Measurements from ENCODE around the gene TRA2B. TPM values are rescaled to one million over a fixed set of nuclear protein-coding genes. Genes with fewer than 3 reads are reported as not detected.

Gene TRA2B
- total RNA-seq, 4 donors from 2014 or later, result 117 to 217 (median 144) TPM

- Histone ChIP-seq H3K36me3 (no peaks in the 10 kb centered on the region), H3K27ac (peak overlapping the region in 3 of 4 donors; percentile 55 to 85 (median 80)), H3K9me3 (no peaks in the 10 kb centered on the region), H3K4me3 (peak overlapping the region in 2 of 4 donors; percentile 31 to 36), H3K4me1 (no peaks in the 10 kb centered on the region), H3K27me3 (no peaks in the 10 kb centered on the region)
- TF ChIP-seq POLR2A (IDR thresholded peaks at IDR 0.05) (peak in 1 of 2 donors; percentile 39), CTCF (IDR thresholded peaks at IDR 0.05) (no peak)
- peak in 1 of 3 donors; percentile 69 for DNase-seq
Measured at GRCh38 chr3:185960522-185961288, 22.9 kb upstream of the TRA2B start.

- peak in 1 of 3 donors; percentile 53 for DNase-seq
- Histone ChIP-seq H3K36me3 (no peaks in the 10 kb centered on the region), H3K4me3 (peak overlapping the region in 2 of 4 donors; percentile 31 to 36), H3K4me1 (no peaks in the 10 kb centered on the region), H3K27ac (peak overlapping the region in 3 of 4 donors; percentile 55 to 85 (median 80)), H3K9me3 (no peaks in the 10 kb centered on the region), H3K27me3 (no peaks in the 10 kb centered on the region)
- TF ChIP-seq CTCF (IDR thresholded peaks at IDR 0.05) (no peak), POLR2A (IDR thresholded peaks at IDR 0.05) (peak; percentile 59 to 66)
Measured at GRCh38 chr3:185959609-185960521, 22.1 kb upstream of the TRA2B start.

GRCh38 chr3:185958626-185959025 is 20.8 kb upstream of the TRA2B start:
- no peaks in the 10 kb centered on the region for H3K27me3 ChIP-seq
- DNase-seq, result peak in 1 of 3 donors; percentile 58
- no peaks in the 10 kb centered on the region for H3K36me3 ChIP-seq
- no peak overlapping the region for H3K4me3 ChIP-seq
- no peaks in the 10 kb centered on the region for H3K9me3 ChIP-seq
- H3K4me1 ChIP-seq, result no peaks in the 10 kb centered on the region
- TF ChIP-seq CTCF (IDR thresholded peaks at IDR 0.05) (no peak), POLR2A (IDR thresholded peaks at IDR 0.05) (no peak)
- H3K27ac ChIP-seq, result peak overlapping the region in 3 of 4 donors; percentile 55 to 80 (median 75)

- DNase-seq, result no peak
- Histone ChIP-seq H3K36me3 (no peaks in the 10 kb centered on the region), H3K27me3 (no peaks in the 10 kb centered on the region), H3K4me1 (no peaks in the 10 kb centered on the region), H3K9me3 (no peaks in the 10 kb centered on the region), H3K4me3 (no peak overlapping the region), H3K27ac (no peak overlapping the region)
- TF ChIP-seq POLR2A (IDR thresholded peaks at IDR 0.05) (no peak), CTCF (IDR thresholded peaks at IDR 0.05) (no peak)
Measured at GRCh38 chr3:185956244-185956643, 18.4 kb upstream of the TRA2B start.

GRCh38 chr3:185954366-185954723 is 16.5 kb upstream of the TRA2B start:
- H3K36me3 ChIP-seq, result no peaks in the 10 kb centered on the region
- H3K27ac ChIP-seq, result no peak overlapping the region
- no peak for DNase-seq
- H3K9me3 ChIP-seq, result no peaks in the 10 kb centered on the region
- H3K27me3 ChIP-seq, result no peaks in the 10 kb centered on the region
- H3K4me3 ChIP-seq, result no peak overlapping the region
- TF ChIP-seq POLR2A (IDR thresholded peaks at IDR 0.05) (no peak), CTCF (IDR thresholded peaks at IDR 0.05) (no peak)
- H3K4me1 ChIP-seq, result no peaks in the 10 kb centered on the region

All from Peyer's patch (tissue), 4 donors.